NCI-H128 (cell line): ENCODE results near the gene DNASE1L3.
"Not testable (repeated sequence)": the region's sequence is repeated elsewhere in the genome, so short reads cannot be mapped to it uniquely, and the experiment has no call there.

Experiments used
- DNase-seq: peaks from one replicate; lab custom pipeline; 2025; ENCODE audit not compliant: unreplicated experiment; lab: John Stamatoyannopoulos, UW

Gene DNASE1L3

DNA sequence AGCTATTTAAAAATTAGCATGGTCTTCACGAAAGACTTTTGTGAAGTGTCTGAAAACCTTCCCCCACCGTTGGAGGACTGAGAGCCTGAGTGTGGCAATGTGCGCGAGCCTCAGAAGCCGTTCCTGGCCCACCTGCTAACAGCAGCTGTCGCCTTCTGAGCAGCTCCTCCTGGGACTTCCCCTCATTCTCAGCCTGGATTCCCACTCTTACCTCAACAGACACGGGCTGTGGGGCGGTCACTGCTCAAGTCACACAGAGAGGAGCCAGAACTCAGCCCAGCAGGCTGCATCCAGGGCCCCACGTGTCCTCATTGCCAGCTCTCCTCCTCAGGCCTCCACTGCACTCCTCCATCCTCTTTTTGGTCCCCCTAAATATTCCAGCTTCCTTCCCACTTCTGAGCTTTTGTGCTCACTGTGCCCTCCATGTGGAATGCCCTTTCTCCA, 7.8 kb downstream of the DNASE1L3 start:
- DNase-seq, result no peak

GRCh38 chr3:58201451-58201850, 9.3 kb downstream of the DNASE1L3 start:
- not testable (repeated sequence) for DNase-seq

DNA sequence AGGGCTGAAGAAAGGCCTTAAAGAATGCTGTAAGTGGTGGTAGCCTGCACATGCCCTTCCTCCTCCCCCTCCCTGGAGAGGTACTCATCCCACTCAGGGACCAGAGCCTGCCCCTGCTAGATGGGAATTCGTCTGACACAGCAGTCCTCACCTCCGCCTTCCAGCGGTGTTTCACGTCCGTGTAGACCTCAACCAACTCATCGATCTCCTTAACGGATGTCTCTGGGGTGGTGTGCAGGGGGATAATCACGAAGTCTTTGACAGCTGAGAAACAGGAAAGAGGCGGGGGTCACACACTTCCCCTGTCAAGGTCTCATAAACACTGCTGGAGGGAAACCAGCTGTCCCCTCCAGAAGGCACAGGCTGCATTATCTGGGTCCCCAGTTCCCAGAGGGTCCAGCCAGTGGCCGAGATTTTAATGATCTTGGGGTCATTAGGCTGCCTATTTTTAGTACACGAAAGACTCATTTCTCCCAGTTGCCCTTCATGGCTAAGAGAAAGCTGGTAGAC, 9.9 kb downstream of the DNASE1L3 start:
- DNase-seq, result no peak

GRCh38 chr3:58200121-58200709, 10.6 kb downstream of the DNASE1L3 start:
- DNase-seq, result no peak

DNA sequence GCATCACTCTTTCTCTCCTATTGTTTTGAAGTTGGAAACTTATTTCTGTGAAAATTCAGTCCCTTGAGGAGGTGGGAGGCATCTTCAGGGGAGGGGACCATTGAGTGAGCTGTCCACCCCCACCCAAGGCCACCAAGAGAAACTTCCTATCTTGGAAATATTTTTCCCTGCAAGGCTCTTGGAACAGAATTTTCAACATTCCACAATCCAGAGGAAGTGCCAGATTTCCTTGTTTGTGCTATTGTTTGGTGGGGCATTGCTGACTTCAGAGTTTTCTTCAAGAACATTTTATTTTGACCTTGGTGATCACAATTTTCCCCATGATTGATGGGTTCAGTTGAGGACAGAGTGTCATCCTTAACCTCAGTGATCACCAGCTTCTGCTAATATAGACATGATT, 12.0 kb downstream of the DNASE1L3 start:
- DNase-seq, result no peak

DNA sequence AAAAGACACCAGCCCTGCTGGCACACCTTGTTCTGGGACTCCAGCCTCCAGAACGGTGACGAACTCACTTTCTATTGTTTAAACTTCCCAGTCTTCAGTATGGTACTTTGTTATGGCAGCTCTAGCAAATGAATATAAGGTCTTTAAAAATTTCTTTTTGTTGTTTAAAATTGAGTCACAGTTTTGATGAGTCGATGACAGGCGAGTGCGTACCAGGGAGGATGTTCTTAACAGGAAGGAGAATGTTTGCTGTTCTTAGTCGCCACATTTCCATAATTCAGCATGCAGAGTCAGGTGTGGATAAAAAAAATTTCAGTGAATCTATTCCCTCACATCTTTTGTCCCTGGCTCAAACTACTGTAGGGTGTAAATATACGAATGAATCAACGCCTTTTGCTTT, 12.4 kb downstream of the DNASE1L3 start:
- no peak for DNase-seq

DNA sequence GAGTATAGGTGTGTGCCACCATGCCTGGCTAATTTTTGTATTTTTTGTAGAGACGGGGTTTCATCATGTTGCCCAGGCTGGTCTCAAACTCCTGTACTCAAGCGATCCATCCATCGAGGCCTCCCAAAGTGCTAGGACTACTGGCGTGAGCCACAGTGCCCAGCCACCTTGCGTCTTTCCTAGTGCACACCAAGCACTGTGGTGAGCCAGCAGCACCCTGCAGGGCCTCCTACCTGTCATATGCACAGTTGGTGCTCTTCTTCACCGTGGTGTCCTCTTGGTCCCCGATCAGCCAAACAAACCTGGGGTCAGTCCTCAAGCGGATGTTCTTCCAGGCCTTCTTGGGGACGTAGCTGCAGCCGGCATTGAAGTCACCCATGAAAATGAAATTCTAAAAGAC, 13.2 kb downstream of the DNASE1L3 start:
- no peak for DNase-seq

GRCh38 chr3:58193682-58194407, 16.9 kb downstream of the DNASE1L3 start:
- no peak for DNase-seq

DNA sequence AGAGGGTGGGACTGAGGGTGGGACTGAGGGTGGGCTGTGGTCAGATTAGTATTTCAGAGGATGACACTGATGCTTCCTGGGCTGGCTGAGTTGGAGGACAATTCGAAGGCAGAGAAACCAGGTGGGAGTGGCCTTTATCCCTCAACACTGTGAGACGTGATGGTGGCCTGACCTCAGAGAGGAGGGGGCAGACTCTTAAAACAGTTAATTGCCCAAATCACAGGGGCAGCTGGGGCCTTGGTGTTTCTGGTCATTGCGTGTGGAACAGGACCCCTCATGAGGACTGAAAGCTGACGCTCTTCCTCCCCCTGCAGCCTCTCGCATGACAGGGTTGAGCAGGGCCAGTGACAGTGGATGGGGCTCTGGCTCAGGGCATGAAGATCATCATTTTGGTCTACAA, 18.7 kb downstream of the DNASE1L3 start:
- no peak for DNase-seq

DNA sequence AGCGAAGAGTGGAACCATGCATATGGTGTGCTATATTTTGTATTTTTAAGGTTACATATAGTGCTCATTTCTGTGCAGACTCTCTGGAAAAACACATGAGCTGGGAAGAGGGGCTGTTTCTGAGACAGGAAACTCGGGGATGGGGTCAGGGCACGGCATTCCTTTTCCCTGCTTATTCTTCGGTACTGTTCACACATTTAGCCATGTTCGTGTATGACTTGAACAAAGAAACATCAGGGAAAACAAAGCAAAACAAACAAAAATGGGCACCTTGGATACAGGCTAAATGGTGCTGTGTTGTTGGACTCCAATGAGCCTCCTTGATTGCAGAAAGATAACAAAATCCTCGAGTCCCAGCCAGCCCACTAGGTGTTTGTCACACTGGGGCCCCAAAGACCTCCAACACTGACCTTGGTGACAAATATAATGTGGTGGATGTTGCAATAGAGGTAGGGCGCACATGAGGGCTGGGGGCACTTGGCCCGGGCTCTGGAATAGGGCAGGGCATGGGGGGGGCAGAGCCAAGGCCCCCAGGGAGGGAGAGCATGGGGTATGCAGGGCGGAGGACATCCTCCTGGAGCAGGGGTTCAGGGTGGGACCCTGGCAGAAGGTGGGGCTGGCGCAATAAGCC, 19.3 kb downstream of the DNASE1L3 start:
- no peak for DNase-seq

DNA sequence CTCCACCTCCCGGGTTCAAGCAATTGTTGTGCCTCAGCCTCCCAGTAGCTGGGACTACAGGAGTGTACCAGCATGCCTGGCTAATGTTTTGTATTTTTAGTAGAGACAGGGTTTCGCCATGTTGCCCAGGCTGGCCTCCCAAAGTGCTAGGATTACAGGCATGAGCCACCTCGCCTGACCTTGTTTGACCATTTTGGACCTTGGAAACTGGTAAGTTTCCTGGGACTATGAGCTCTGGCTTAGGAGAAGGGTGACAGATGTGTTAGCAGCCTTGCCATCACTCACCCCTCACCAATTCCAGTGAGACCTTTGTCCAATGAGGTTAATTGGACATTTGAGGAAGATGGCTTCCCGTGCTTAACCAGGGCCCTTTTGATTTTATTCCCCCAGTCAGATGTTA, 19.9 kb downstream of the DNASE1L3 start:
- DNase-seq, result no peak

- no peak for DNase-seq
Measured at GRCh38 chr3:58190291-58190690, 20.5 kb downstream of the DNASE1L3 start.

- no peak for DNase-seq
Measured at GRCh38 chr3:58189691-58190090, 21.1 kb downstream of the DNASE1L3 start.

DNA sequence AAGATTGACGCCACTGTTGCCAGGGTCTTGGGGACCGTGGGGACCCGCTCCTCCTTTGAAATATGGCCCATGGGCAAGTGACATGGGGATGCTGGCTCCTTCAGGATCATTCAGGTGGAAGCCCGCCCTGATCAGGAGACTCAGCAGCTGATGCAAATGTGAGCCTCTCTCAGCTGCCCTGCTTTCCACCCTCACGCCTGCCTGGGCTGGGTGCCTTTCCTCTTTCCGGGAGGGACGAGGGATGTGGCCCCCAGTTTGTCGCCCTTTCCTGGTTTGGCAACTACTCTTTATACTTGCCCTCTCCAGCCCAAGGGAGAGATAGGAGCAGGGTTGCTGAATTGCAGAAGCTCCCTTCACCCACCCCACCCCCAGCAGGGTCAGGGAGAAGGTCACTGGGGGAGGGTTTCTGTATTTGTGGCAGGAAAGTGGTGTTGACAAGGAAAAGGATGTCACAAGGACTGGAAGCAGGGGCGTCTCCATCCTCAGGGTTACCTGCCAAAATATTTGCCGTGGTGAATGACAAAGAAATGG, 21.8 kb downstream of the DNASE1L3 start:
- no peak for DNase-seq

- DNase-seq, result no peak
Measured at GRCh38 chr3:58188173-58188564, 22.6 kb downstream of the DNASE1L3 start.

DNA sequence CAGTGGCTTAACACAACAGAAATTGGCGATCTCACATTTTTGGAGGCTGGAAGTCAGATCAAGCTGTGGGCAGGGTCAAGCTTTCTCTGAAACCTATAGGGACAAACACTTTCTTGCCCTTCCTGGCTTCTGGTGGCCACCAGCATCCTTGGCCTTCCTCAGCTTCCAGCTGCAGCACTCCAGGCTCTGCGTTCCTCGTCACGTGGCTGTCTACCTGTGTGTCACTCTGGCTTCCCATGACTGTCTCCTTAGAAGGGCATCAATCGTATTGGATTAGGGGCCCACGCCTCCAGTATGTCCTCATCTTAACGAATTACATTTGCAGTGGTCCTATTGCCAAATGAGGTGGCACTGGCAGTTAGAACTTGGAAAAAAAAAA, 25.8 kb downstream of the DNASE1L3 start:
- DNase-seq, result no peak

GRCh38 chr3:58184309-58184981, 26.3 kb downstream of the DNASE1L3 start:
- no peak for DNase-seq

DNA sequence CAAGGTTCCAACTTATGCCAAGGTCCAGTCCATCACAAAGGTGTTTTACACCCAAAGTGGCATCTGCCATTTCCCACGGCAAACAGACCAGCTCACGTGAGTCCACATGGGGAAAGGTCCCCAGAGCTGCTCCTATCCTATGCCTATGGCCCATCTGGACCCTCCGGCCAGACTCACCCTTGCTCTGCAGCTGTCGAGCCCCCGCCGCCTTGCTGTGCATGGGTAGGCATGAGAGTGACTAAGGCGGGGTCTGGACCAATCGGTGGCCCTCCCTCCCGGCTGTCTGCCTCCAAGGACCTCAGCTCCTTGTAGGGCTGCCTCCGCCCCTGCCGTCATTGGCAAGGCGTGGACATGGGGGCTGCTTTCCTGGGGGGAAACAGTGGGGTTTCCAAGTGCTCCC, 26.9 kb downstream of the DNASE1L3 start:
- DNase-seq, result no peak

DNA sequence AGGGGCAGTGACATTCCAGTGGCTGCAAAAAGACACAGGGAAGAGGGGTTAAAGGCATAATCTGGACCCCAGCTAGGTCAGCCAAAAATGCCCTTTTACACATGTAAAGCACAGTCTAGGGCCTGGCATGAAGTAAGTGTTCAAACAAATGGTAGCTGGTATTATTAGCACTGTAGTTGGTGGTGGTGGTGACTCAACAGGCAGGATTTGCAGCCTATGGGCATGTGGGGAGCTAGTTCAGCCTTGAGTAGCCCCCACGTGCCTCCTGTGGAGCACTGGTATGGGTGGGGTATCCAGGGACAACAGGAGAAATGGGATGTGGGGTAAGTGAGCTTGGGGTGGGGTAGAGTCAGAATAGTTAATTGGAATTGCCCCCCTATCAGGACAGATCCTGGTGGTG, 27.6 kb downstream of the DNASE1L3 start:
- no peak for DNase-seq

DNA sequence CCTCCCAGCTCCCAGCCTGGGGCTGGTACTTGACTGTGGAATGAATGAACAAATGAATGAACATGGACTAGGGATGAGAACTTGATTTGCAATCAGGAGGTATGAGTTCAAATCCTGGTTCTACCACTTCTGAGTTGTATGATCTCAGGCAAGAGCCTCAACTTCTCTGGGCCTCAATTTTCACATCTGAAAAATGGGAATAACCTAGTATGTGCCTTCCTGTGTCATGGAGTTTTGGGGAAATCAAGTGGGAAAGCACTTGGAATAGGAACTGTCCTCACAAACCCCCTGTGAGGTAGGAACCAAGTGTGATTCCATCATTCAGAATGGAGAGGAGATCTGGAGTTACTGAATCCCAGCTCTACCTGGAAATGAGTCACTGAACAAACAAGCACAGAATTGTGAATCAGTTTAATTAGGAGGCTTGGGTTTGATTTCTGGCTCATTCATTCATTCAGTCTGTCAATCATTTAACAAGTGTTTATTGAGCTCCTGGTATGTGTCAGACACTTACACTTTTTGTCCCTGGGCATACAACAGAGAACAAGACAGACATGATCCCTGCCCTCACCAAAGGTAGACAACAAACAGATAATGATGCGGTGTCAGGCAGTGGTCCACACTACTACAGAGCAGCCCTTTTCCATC, 29.7 kb downstream of the DNASE1L3 start:
- DNase-seq, result no peak
